HG02759 (cell line): Measurements from ENCODE around the gene ARHGDIA.

Experiments used
- ATAC-seq: cut with Tn5 transposase; IDR thresholded peaks from one replicate; pipeline ENCODE4 v1.9.1; 2021; ENCODE audit warnings: mild to moderate bottlenecking, moderate library complexity; ENCODE audit not compliant: unreplicated experiment

The ARHGDIA gene

GRCh38 chr17:81865733-81866439, 5.3 kb downstream of the ARHGDIA start:
- no peak for ATAC-seq

GRCh38 chr17:81865358-81865732, 5.8 kb downstream of the ARHGDIA start:
- no peak for ATAC-seq

- no peak for ATAC-seq
Measured at GRCh38 chr17:81863833-81864768, 7.0 kb downstream of the ARHGDIA start.

- no peak for ATAC-seq
Measured at GRCh38 chr17:81863123-81863675, 7.9 kb downstream of the ARHGDIA start.

- ATAC-seq: peak; percentile 81
Measured at GRCh38 chr17:81860756-81861568, 10.2 kb downstream of the ARHGDIA start.

- peak; percentile 69 for ATAC-seq
Measured at GRCh38 chr17:81859906-81860755, 11.0 kb downstream of the ARHGDIA start, which contains the start of gene P4HB. TSS of gene P4HB (minus strand) at chr17:81860535. CDS start at chr17:81860471, 64 bp downstream.

GRCh38 chr17:81858967-81859905, 11.9 kb downstream of the ARHGDIA start:
- no peak for ATAC-seq

- no peak for ATAC-seq
Measured at GRCh38 chr17:81858170-81858966, 12.8 kb downstream of the ARHGDIA start.

GRCh38 chr17:81854974-81855774, 16.0 kb downstream of the ARHGDIA start:
- ATAC-seq: no peak

- no peak for ATAC-seq
Measured at GRCh38 chr17:81852237-81852636, 18.9 kb downstream of the ARHGDIA start.

GRCh38 chr17:81851423-81851822, 19.7 kb downstream of the ARHGDIA start:
- no peak for ATAC-seq

- ATAC-seq: no peak
Measured at GRCh38 chr17:81849457-81849856, 21.7 kb downstream of the ARHGDIA start.

GRCh38 chr17:81846743-81847689, 24.1 kb downstream of the ARHGDIA start:
- ATAC-seq: no peak

- no peak for ATAC-seq
Measured at GRCh38 chr17:81845881-81846742, 25.0 kb downstream of the ARHGDIA start.

GRCh38 chr17:81845361-81845760, 25.8 kb downstream of the ARHGDIA start:
- ATAC-seq: no peak
